Endothelial cell (in vitro differentiated cells): ENCODE results near the gene FOXN4. TPM values are rescaled to one million over a fixed set of nuclear protein-coding genes. Genes with fewer than 3 reads are reported as not detected.

Experiments used
- DNase-seq: peaks from one replicate; pipeline ENCODE4 v3.0.0; 2021; ENCODE audit warnings: low spot score
- H3K27ac Mint-ChIP-seq: one replicate; pipeline ENCODE4 v1.8.0; 2021; ENCODE audit warnings: mixed read lengths, inconsistent platforms; ENCODE audit not compliant: unreplicated experiment
- H3K27me3 Mint-ChIP-seq: one replicate; pipeline ENCODE4 v1.8.0; 2021; ENCODE audit warnings: mild to moderate bottlenecking, moderate library complexity, mixed read lengths, inconsistent platforms; ENCODE audit not compliant: unreplicated experiment
- H3K36me3 Mint-ChIP-seq: one replicate; pipeline ENCODE4 v1.8.0; 2021; ENCODE audit warnings: mild to moderate bottlenecking, low read depth, mixed read lengths, inconsistent platforms; ENCODE audit not compliant: unreplicated experiment
- H3K4me1 Mint-ChIP-seq: one replicate; pipeline ENCODE4 v1.8.0; 2021; ENCODE audit warnings: mild to moderate bottlenecking, mixed read lengths, inconsistent platforms; ENCODE audit not compliant: unreplicated experiment
- H3K4me3 Mint-ChIP-seq: one replicate; pipeline ENCODE4 v1.8.0; 2021; ENCODE audit warnings: mild to moderate bottlenecking, mixed read lengths, inconsistent platforms; ENCODE audit not compliant: unreplicated experiment
- H3K9me3 Mint-ChIP-seq: one replicate; pipeline ENCODE4 v1.8.0; 2021; ENCODE audit warnings: mixed read lengths, inconsistent platforms; ENCODE audit not compliant: unreplicated experiment
- CTCF ChIP-seq: fragments of 200-600 bp; sonication (generic); IDR thresholded peaks from one replicate; pipeline ENCODE4 v1.5.0; 2021; ENCODE audit warnings: antibody characterized with exemption; ENCODE audit not compliant: unreplicated experiment
- total RNA-seq: library from RNA; stranded (reverse); fragmentation: NEBNext Ultra II Directional; extraction: Animal tissue kit (Norgen Biotek cat#: 25700); gene quantifications from one replicate; pipeline ENCODE4 v1.2.1, GENCODE V29; 2021; ENCODE audit not compliant: unreplicated experiment

FOXN4 gene
- total RNA-seq, 1 donor from 2014 or later: not detected

- H3K36me3 Mint-ChIP-seq: peaks cover under 1% of the 10 kb centered on the region
- no peak for DNase-seq
- TF ChIP-seq CTCF: no peak
- H3K4me1 Mint-ChIP-seq: peaks cover 2% of the 10 kb centered on the region
- no peak overlapping the region for H3K4me3 Mint-ChIP-seq
- H3K9me3 Mint-ChIP-seq: no peaks in the 10 kb centered on the region
- H3K27me3 Mint-ChIP-seq: peaks cover 3% of the 10 kb centered on the region
- no peak overlapping the region for H3K27ac Mint-ChIP-seq
Observed at GRCh38 chr12:109258607-109259544, 50.2 kb downstream of the FOXN4 start.

- no peak overlapping the region for H3K4me3 Mint-ChIP-seq
- no peak overlapping the region for H3K27ac Mint-ChIP-seq
- no peaks in the 10 kb centered on the region for H3K9me3 Mint-ChIP-seq
- peaks cover 7% of the 10 kb centered on the region for H3K36me3 Mint-ChIP-seq
- TF ChIP-seq CTCF: no peak
- peaks cover 2% of the 10 kb centered on the region for H3K4me1 Mint-ChIP-seq
- H3K27me3 Mint-ChIP-seq: peaks cover 3% of the 10 kb centered on the region
- no peak for DNase-seq
Observed at GRCh38 chr12:109258201-109258600, 50.9 kb downstream of the FOXN4 start.

- Mint-ChIP-seq H3K36me3 (peaks cover 8% of the 10 kb centered on the region), H3K4me1 (peaks cover 2% of the 10 kb centered on the region), H3K27me3 (peaks cover 2% of the 10 kb centered on the region), H3K4me3 (no peak overlapping the region), H3K27ac (no peak overlapping the region), H3K9me3 (no peaks in the 10 kb centered on the region)
- no peak for DNase-seq
- no peak for TF ChIP-seq CTCF
Observed at GRCh38 chr12:109256011-109256410, 53.1 kb downstream of the FOXN4 start.

- no peak overlapping the region for H3K27ac Mint-ChIP-seq
- no peaks in the 10 kb centered on the region for H3K9me3 Mint-ChIP-seq
- no peak for TF ChIP-seq CTCF
- no peak overlapping the region for H3K4me3 Mint-ChIP-seq
- peak; percentile 35 for DNase-seq
- peaks cover 2% of the 10 kb centered on the region for H3K4me1 Mint-ChIP-seq
- H3K36me3 Mint-ChIP-seq: peaks cover 8% of the 10 kb centered on the region
- H3K27me3 Mint-ChIP-seq: peaks cover 3% of the 10 kb centered on the region
Observed at GRCh38 chr12:109255377-109255776, 53.7 kb downstream of the FOXN4 start.

GRCh38 chr12:109253913-109254544 is 55.1 kb downstream of the FOXN4 start:
- H3K4me1 Mint-ChIP-seq: no peaks in the 10 kb centered on the region
- TF ChIP-seq CTCF: no peak
- no peak for DNase-seq
- peaks cover 4% of the 10 kb centered on the region for H3K27me3 Mint-ChIP-seq
- no peak overlapping the region for H3K27ac Mint-ChIP-seq
- no peak overlapping the region for H3K4me3 Mint-ChIP-seq
- H3K36me3 Mint-ChIP-seq: peaks cover 8% of the 10 kb centered on the region
- H3K9me3 Mint-ChIP-seq: no peaks in the 10 kb centered on the region
